GM21515 (cell line): ENCODE measurements around the gene OR2L3.
"Not testable (repeated sequence)": the region's sequence is repeated elsewhere in the genome, so short reads cannot be mapped to it uniquely, and the experiment has no call there.

Experiments used
- ATAC-seq: cut with Tn5 transposase; IDR thresholded peaks from one replicate; pipeline ENCODE4 v1.9.1; 2021; ENCODE audit not compliant: unreplicated experiment

The OR2L3 gene, protein sequence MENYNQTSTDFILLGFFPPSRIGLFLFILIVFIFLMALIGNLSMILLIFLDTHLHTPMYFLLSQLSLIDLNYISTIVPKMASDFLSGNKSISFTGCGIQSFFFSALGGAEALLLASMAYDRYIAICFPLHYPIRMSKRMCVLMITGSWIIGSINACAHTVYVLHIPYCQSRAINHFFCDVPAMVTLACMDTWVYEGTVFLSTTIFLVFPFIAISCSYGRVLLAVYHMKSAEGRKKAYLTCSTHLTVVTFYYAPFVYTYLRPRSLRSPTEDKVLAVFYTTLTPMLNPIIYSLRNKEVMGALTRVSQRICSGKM

DNA sequence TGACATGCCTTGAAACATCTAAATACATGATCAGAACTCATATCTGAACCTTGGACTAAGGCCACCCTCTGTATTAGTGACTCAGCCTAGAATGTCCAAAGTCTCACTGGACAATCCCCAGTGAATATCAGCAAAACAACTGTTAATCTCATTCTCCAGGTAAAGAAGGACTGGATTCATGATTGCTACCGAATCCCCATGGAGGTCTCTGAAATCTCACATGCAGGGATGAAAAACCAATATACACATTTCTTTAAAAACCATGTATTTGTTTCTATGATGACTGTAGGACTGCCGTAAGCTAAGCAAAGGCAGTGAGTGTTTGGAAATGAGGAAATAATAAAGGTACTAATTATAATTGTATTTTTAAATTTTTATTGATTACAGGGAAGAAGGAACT is at the start of gene OR2L3:
OR2L3 (plus strand) TSS at position 301 of the 400 bp plus-strand sequence. CDS start 13,846 bp downstream, outside the sequence.
- no peak for ATAC-seq

DNA sequence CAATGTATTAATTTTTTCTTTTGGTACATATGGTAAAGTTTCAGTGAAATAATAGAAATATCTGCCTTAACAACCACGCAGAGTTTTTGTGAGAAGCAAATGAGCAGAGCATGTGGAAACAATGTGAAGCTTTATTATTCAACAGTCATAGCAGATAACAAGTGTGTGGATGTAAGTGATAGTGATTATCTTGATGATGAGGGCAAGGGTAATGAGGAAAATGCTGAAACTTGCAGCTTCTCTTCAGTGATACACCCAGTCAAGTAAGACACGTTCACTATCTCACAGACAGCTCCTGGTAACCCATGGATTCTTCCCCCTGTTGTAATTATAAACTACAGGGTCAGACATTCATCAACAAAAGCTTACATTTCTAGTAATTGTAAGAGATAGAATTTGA is 47.8 kb upstream of the OR2L3 start:
- no peak for ATAC-seq

DNA sequence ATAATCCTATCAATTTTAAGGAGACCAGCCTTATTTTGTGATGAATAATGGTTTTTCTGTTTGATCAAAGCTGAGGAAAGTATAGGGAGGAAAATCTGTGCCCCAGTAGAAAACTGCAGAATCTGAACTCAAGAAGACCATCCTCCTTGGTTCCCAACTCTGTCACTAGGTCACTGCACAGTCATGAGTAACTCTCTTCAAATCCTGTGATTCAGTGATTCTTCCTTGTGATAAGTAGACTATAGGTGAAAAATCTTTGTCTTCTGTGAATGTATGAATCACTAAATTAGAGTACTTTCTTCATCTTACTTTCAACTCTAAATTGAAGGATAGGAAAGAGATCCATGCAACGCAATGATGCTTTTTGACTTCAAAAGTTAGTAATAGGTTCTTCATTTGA is 46.5 kb upstream of the OR2L3 start:
- no peak for ATAC-seq

DNA sequence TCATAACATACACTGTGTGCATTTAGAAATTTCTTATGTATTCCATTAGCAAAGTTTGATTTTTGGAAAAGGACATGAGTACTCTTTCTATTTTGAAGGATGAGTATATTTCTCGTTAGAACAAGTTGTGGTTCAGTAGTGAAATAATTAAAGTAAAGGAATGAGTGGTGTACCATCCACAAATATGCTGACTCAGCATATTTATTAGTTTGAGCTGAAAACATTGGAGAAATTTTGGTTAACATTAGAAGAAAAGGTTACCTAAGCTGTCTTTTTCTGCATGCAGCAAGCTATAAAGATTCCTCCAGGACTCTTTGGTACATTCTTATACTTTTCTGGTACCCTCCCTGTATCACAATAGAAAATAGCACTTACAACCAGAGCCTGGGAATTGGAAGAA is 38.9 kb upstream of the OR2L3 start:
- no peak for ATAC-seq

DNA sequence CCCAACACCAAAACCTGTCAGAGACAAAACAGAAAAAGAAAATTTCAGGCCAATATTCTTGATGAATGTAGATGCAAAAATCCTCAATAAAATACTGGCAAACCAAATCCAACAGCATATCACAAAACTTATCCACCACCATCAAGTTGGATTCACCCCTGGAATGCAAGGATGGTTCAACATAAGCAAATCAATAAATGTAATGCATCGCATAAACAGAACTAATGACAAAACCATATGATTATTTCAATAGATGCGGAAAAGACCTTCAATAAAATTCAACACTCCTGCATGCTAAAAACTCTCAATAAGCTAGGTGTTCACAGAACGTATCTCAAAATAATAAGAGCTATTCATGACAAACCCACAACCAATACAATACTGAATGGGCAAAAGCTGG is 37.0 kb upstream of the OR2L3 start:
- ATAC-seq = no peak

DNA sequence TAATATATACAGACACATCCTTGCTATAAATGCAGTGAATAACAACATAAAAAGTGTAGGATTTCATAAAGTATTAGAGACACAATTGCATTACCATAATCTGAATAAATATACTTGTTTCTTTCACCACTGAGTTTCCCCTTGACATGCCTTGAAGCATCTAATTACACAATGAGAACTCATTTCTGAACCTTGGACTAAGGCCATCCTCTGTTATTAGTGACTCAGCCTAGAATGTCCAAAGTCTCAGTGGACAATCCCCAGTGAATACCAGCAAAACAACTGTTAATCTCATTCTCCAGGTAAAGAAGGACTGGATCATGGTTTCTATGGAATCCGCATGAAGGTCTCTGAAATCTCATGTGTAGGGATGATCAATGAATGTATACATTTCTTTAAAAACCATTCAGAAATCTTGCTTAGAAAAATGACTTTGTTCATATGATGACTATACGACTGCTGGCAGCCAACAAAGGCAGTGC is 33.4 kb upstream of the OR2L3 start, which contains the start of gene OR2L5:
OR2L5 (plus strand) TSS at position 432 of the 482 bp plus-strand sequence. CDS start 8,288 bp downstream, outside the sequence.
- no peak for ATAC-seq

DNA sequence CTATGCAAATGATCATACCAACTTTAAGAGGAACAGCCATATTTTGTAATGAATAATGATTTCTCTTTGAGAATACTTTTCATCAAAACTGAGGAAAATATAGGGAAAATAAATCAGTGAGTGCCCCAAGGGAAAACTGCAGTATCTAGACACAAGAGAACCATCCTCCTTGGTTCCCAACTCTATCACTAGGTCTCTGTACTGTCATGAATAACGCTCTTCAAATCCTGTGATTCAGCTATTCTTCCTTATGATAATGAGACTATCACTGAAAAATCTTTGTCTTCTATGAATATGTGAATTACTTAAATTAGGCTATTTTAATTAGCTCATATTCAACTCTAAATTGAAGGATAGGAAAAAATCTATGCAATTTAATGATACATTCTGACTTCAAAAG is 30.8 kb upstream of the OR2L3 start:
- no peak for ATAC-seq

DNA sequence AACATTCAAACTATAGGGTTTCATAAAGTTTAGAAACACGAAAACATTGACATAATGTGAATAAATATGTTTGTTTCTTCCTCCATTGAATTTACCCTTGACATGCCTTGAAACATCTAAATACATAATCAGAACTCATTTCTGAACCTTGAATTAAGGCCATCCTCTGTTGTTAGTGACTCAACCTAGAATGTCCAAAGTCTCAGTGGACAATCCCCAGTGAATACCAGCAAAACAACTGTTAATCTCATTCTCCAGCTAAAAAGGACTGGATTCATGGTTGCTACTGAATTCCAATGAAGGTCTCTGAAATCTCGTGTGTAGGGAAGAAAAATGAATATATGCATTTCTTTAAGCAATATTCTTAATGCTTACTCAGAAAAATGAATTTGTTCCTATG is 16.9 kb upstream of the OR2L3 start, which contains the start of gene OR2L2:
OR2L2 (plus strand) TSS at position 301 of the 400 bp plus-strand sequence. CDS start 8,198 bp downstream, outside the sequence.
- ATAC-seq = no peak

DNA sequence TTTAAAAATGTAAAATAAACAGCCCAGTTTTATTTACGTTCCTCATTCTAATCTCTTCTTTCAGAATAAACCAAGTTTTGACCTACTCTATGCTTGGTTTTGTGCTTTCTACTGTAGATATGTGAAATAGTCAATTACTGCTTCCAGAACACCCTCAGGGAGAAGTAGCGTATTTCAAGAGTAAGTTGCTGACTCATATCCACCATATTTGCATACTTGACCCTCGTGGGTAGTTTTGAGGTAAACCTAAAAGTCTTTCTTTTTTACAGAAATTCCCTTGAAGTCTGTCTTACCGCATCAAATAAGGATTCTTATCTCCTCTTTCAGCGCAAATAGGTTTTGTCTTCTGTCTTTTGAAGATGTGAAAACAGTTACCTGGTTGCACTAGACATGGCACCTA is 1.4 kb upstream of the OR2L3 start:
- no peak for ATAC-seq

DNA sequence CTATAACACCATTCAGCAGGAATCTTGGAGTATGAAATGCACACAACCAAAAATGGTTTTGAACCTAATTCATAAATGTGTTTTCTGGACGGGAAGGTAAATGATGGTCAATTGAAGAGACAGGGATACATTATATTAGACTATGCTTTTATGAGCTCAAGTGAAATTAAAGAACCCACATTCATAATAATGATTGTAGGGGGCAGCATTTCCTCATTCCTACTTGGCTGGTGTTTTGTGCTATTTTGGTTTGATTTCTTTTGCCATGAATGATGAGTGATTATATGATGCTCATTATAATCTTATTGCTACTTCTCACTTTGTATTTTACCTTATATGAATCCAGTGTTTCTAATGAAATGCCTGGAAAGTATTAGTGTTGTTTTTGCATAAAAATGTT is 372 bp downstream of the OR2L3 start:
- ATAC-seq = no peak

DNA sequence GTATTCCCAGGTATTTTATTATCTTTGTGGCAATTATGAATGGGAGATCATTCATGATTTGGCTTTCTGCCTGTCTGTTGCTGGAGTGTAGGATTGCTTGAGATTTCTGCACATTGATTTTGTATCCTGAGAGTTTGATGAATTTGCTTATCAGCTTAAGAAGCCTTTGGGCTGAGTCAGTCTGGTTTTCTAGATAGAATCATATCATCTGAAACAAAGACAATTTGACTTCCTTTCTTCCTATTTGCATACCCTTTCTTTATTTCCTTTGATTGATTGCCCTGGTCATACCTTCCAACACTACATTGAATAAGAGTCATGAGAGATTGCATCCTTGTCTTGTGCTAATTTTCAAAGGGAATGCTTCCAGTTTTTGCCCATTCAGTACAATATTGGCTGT is 8.0 kb downstream of the OR2L3 start:
- no peak for ATAC-seq

DNA sequence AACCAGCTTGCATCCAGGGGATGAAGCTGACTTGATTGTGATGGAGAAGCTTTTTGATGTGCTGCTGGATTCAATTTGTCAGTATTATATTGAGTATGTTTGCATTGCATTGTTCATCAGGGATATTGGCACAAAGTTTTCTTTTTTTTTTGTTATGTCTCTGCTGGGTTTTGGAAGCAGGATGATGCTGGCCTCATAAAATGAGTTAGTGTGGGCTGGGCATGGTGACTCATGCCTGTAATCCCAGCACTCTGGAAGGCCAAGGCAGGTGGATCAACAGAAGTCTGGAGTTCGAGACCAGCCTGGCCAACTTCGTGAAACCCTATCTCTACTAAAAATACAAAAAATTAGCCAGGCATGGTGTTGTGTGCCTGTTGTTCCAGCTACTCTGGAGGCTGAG is 8.6 kb downstream of the OR2L3 start:
- no peak for ATAC-seq

DNA sequence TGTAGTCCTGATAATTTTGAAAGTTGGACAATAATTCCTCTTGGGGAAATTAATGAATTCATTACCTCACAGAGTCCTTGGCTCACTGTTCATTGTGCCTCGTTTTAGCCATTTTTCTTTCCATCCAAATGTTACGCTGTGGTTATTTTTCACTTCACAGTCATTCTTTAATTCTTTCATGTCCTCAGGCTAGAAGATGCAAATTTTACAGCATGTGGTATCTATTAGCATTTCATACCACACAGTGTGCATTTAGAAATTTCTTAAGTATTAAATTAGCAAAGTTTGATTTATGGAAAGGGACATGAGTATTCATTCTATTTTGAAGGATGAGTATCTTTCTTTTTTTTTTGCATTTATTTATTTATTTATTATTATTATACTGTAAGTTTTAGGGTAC is 18.4 kb downstream of the OR2L3 start:
- no peak for ATAC-seq

DNA sequence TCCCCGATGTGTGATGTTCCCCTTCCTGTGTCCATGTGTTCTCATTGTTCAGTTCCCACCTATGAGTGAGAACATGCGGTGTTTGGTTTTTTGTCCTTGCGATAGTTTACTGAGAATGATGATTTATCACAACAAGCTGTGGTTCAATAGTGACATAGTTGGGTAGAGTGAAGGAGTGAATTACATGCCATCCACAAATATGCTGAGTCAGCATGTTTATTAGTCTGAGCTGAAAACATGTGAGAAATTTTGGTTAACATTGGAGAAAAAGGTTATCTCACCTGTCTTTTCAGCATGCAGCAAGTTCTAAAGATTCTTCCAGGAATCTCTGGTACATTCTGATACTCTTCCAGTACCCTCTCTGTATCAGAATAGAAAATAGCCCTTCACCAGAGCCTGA is 19.0 kb downstream of the OR2L3 start:
- ATAC-seq = no peak

DNA sequence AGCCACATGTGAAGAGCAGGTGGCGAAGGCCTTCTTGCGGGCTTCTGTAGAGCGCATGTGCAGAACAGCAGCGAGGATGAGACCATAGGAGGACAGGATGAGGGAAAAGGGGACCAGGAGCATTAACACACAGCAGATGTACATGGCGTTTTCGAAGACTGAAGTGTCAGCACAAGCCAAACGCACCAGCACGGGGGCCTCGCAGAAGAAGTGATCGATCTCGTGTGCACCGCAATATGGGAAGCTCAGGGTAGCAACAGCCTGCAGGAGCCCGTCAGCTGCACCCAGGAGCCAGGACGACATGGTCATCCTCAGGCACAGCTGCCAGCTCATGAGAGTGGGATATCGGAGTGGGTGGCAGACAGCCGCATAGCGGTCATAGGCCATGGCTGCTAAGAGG is 37.2 kb downstream of the OR2L3 start:
- not testable (repeated sequence) for ATAC-seq

DNA sequence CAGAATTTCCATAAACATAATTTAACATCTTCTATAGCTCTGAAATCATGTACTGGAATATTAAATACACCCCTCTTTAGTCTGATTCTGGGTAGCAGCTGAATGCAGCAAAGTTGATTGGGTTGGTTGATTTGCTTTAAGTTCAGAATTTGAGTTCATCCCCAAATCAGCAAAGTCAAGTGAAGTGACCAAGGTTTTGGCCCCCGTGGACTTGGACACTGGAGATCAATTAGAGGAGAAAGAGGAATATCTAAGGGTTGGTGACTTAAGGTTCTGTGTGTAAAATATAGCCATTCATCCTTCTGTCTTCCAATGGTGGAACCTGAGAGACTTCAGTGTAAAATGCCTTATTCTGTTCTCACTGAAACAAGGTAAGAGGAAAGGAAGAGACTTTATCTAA is 48.2 kb downstream of the OR2L3 start, which contains the start of gene OR2L13:
OR2L13 (plus strand) TSS at position 301 of the 400 bp plus-strand sequence. CDS start 4,192 bp downstream, outside the sequence.
- no peak for ATAC-seq

DNA sequence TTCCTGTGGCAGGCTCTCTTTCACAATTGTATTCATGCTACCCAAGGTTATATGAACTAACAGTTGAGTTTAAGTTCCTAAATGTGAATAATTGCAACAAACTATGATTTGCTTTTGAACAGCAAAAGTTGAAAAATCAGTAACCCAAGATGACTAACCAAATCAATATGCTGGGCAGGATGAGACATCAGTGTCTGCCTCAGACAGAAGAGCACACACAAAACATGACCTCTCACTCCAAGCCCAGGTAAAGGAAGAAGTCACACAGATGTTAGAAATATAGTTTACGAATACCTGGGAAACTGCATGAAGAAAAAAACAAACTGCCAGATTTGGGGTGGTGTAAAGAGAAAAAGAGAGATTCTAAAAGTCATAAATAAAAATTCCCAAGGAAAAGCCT is 51.9 kb downstream of the OR2L3 start:
- ATAC-seq = no peak

DNA sequence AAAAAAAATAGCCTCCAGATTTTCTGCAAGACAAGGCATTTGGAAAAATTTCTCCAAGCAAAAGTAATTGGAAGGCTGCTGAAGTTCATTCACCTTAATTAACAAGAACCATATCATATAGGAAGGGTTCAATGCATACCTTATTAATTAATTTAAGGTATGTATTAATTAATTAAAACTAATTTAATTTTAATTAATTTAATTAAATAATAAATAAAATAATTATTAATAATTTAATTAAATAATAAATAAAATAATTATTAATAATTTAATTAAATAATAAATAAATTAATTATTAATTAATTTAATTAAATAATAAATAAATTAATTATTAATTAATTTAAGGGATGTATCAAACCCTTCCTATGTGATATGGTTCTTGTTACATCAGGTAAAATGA is 56.2 kb downstream of the OR2L3 start:
- no peak for ATAC-seq

DNA sequence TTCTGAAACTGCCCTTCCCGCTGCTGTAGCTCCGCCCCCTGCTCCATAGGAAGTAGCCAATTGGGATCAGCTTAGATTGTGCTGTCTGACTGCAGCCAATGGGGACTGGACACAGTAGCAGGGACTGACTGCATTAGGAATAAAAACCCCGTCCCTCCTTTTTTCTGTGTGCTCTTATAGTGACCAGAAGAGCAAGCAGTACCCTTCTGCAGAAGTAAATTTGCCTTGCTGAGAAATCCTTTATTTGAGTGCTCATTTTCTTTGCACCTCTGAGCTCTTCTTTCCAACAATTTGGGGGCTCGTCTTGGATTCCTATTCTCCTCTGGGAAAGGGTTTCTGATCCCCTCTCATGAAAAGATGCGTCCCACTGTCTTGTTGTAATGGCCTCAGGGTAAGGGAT is 64.5 kb downstream of the OR2L3 start:
- ATAC-seq = no peak
